Natural killer cell (primary cell): ENCODE results near the gene RWDD4. TPM values are rescaled to one million over a fixed set of nuclear protein-coding genes. Genes with fewer than 3 reads are reported as not detected.

Experiments used
- ATAC-seq, 3 donors: fragments of 150-1000 bp in 2 of 3; fragments of 200-7000 bp in 1 of 3; cut with Tn5 transposase; 1 replicate in 1 of 3; 2 replicates in 2 of 3; pipeline ENCODE4 v1.10.0; 2021; ENCODE audit warnings: mild to moderate bottlenecking in 2 of 3, moderate library complexity in 2 of 3
- DNase-seq, 2 donors: peaks; one replicate each; pipeline versions ENCODE4 v3.0.0 to v3.0.0-alpha.2; 2013 to 2021; ENCODE audit warnings: mixed read lengths in 1 of 2
- H3K27ac ChIP-seq: one replicate; pipeline ENCODE4 v1.5.1; 2013; ENCODE audit warnings: mild to moderate bottlenecking, low read length
- H3K27me3 ChIP-seq: one replicate; pipeline ENCODE4 v1.6.1; 2013; ENCODE audit warnings: low read length; ENCODE audit not compliant: control insufficient read depth, insufficient read depth
- H3K36me3 ChIP-seq: one replicate; pipeline ENCODE4 v1.6.1; 2013; ENCODE audit warnings: low read length; ENCODE audit not compliant: control insufficient read depth, insufficient read depth
- H3K4me1 ChIP-seq: one replicate; pipeline ENCODE4 v1.6.1; 2013; ENCODE audit warnings: low read length; ENCODE audit not compliant: control insufficient read depth, insufficient read depth
- H3K4me3 ChIP-seq: one replicate; pipeline ENCODE4 v1.5.1; 2013; ENCODE audit warnings: low read length
- H3K9me3 ChIP-seq: one replicate; pipeline ENCODE4 v1.6.1; 2013; ENCODE audit warnings: low read length; ENCODE audit not compliant: control insufficient read depth, insufficient read depth
- H3K27ac Mint-ChIP-seq, 2 donors: one replicate each; pipeline ENCODE4 v1.8.0; 2022; ENCODE audit warnings: mild to moderate bottlenecking in 2 of 2, mixed read lengths in 2 of 2, moderate library complexity in 1 of 2
- H3K27me3 Mint-ChIP-seq, 2 donors: one replicate each; pipeline ENCODE4 v1.8.0; 2022; ENCODE audit warnings: low read depth in 2 of 2, mixed read lengths in 2 of 2
- H3K36me3 Mint-ChIP-seq: one replicate; pipeline ENCODE4 v1.8.0; 2022; ENCODE audit warnings: mixed read lengths
- H3K4me1 Mint-ChIP-seq, 2 donors: one replicate each; pipeline ENCODE4 v1.8.0; 2022; ENCODE audit warnings: mixed read lengths in 2 of 2
- H3K4me3 Mint-ChIP-seq: one replicate; pipeline ENCODE4 v1.8.0; 2022; ENCODE audit warnings: mild to moderate bottlenecking, moderate library complexity, mixed read lengths
- H3K9me3 Mint-ChIP-seq, 2 donors: one replicate each; pipeline ENCODE4 v1.8.0; 2022; ENCODE audit warnings: mixed read lengths in 2 of 2
- WGBS: methylation state at CpG from one replicate; pipeline ENCODE4 v1.1.7; 2013; ENCODE audit warnings: missing lambda C conversion rate; ENCODE audit not compliant: insufficient coverage; 5-methylcytosine and 5-hydroxymethylcytosine counted together
- intact Hi-C: fragments of 100-400 bp; cut with micrococcal nuclease; formaldehyde crosslinking; loops from one replicate; pipeline ENCODE4 v1.14.2; 2022
- total RNA-seq, 4 donors: library from RNA; stranded (reverse); fragments of 120-200 nt in 1 of 4; gene quantifications; one replicate each; pipeline versions ENCODE4 v1.2.3 to v1.2.4, GENCODE V29; 2013 to 2022
- TF ChIP-seq, protein P1 (sequence below): fragments of 200-600 bp; IDR thresholded peaks from one replicate; pipeline ENCODE4 v1.8.0; 2022; ENCODE audit warnings: antibody characterized with exemption

Gene RWDD4
- total RNA-seq, 3 donors from 2014 or later (not counting 1 experiment from before 2014, with no cell fraction given) = 14.3 to 20.7 (median 17.6) TPM

DNA sequence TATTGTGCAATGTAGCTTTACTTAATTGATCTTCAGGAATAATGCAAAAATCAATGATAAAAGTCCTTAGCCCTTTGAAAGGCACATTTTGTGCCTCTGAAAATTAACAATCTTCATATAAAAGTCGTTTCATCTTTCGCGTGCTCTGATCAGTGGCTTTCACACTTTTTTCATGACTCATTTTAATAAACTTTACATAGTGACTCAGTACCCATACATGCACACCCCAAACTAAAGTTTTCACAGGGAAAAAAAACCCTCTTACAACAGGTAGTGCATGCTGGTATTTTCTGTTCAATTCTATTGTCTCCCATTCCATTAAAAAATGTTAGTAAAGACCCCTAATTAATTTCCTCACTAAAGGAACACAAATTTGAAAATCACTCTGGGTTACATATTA, 21.5 kb downstream of the RWDD4 start:
- no peaks in the 10 kb centered on the region for H3K4me1 ChIP-seq
- DNase-seq = no peak
- no peak overlapping the region for H3K4me3 Mint-ChIP-seq
- intact Hi-C loops = no loop called here
- peaks cover 0 to 4% of the 10 kb centered on the region in 2 donors for H3K4me1 Mint-ChIP-seq
- no peaks in the 10 kb centered on the region for H3K9me3 Mint-ChIP-seq
- TF ChIP-seq, protein P1, sequence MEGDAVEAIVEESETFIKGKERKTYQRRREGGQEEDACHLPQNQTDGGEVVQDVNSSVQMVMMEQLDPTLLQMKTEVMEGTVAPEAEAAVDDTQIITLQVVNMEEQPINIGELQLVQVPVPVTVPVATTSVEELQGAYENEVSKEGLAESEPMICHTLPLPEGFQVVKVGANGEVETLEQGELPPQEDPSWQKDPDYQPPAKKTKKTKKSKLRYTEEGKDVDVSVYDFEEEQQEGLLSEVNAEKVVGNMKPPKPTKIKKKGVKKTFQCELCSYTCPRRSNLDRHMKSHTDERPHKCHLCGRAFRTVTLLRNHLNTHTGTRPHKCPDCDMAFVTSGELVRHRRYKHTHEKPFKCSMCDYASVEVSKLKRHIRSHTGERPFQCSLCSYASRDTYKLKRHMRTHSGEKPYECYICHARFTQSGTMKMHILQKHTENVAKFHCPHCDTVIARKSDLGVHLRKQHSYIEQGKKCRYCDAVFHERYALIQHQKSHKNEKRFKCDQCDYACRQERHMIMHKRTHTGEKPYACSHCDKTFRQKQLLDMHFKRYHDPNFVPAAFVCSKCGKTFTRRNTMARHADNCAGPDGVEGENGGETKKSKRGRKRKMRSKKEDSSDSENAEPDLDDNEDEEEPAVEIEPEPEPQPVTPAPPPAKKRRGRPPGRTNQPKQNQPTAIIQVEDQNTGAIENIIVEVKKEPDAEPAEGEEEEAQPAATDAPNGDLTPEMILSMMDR = no peak
- no peak overlapping the region for H3K4me3 ChIP-seq
- ATAC-seq = no peak
- no peak overlapping the region for H3K27ac ChIP-seq
- no peaks in the 10 kb centered on the region for H3K27me3 Mint-ChIP-seq
- peaks cover 4% of the 10 kb centered on the region for H3K36me3 ChIP-seq
- no peaks in the 10 kb centered on the region for H3K27me3 ChIP-seq
- H3K9me3 ChIP-seq = no peaks in the 10 kb centered on the region
- WGBS = 64% methylated on average over 3 of the region's 3 CpGs
- no peaks in the 10 kb centered on the region for H3K36me3 Mint-ChIP-seq
- H3K27ac Mint-ChIP-seq = no peak overlapping the region

DNA sequence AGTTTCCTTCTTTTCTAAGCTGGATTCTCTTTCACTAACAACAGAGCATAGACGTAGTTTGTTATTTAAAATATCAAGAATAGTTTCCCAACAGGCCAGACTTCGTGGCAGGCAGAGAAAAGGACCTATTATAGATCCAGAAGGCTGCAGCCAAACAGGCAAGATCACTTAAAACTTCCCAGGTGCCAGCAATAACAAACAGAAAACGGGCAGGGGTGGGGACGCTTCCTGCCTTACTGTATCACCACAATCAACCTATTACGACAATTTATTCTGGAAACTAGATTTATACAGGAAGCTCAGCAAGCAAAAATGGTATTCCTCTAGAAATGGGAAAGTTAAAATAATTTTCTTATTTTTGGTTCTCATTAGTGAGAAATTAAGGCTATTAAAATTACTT, 22.1 kb downstream of the RWDD4 start:
- no peak overlapping the region for H3K27ac Mint-ChIP-seq
- H3K9me3 Mint-ChIP-seq = no peaks in the 10 kb centered on the region
- WGBS = 81% methylated on average over 4 of the region's 5 CpGs
- H3K4me1 Mint-ChIP-seq = peaks cover 0 to 4% of the 10 kb centered on the region in 2 donors
- H3K27me3 ChIP-seq = no peaks in the 10 kb centered on the region
- intact Hi-C loops = no loop called here
- ATAC-seq = no peak
- no peak overlapping the region for H3K4me3 Mint-ChIP-seq
- no peaks in the 10 kb centered on the region for H3K9me3 ChIP-seq
- DNase-seq = no peak
- H3K4me3 ChIP-seq = no peak overlapping the region
- TF ChIP-seq, protein P1 = no peak
- H3K27me3 Mint-ChIP-seq = no peaks in the 10 kb centered on the region
- no peaks in the 10 kb centered on the region for H3K4me1 ChIP-seq
- H3K36me3 ChIP-seq = peaks cover 4% of the 10 kb centered on the region
- H3K36me3 Mint-ChIP-seq = no peaks in the 10 kb centered on the region
- no peak overlapping the region for H3K27ac ChIP-seq

DNA sequence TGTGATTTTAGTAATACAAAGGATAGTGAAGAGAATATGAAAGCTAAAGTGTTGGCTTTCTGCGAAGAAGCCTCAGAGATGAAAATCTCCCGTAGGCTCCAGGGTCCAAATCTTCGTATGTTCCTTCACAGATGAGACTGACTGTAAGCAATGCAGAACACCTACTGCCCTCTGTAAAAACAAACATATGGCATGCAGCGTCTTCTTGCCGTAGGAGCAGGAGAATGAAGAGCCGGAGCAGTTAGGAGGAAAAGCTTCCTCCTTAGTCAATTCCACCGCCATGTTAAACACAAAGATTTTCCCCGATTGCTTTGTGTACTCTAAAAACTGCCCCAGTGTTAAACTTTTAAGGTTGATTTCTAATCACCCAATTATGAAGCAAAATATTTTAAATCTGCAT, 22.5 kb downstream of the RWDD4 start:
- intact Hi-C loops = no loop called here
- no peak overlapping the region for H3K27ac Mint-ChIP-seq
- no peaks in the 10 kb centered on the region for H3K27me3 Mint-ChIP-seq

DNA sequence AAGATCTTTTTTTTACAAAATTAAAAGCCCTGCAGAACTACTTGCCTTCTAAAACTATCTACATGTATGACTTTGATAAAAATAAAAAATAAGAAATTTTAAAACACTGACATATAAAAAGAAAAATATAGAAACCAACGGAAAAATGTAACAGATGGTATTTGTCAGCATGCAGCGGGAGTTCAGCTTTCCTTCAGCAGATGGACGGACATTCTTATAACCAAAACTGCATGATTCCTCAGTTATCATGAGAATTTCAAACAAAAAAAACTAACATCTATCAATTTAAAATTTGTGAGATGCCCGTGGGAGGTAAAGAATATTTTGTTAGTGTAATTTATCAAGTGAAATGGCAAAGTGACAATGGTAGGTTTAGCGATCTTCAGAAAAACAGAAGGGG, 23.2 kb downstream of the RWDD4 start:
- Histone ChIP-seq H3K27ac (no peak overlapping the region), H3K27me3 (no peaks in the 10 kb centered on the region), H3K4me1 (no peaks in the 10 kb centered on the region), H3K4me3 (no peak overlapping the region), H3K36me3 (no peaks in the 10 kb centered on the region), H3K9me3 (no peaks in the 10 kb centered on the region)
- Mint-ChIP-seq H3K27ac (no peak overlapping the region), H3K9me3 (no peaks in the 10 kb centered on the region), H3K36me3 (no peaks in the 10 kb centered on the region), H3K4me3 (no peak overlapping the region), H3K27me3 (no peaks in the 10 kb centered on the region), H3K4me1 (peaks cover 0 to 4% of the 10 kb centered on the region in 2 donors)
- DNase-seq (no peak), ATAC-seq (no peak)
- 90% methylated on average over 5 of the region's 5 CpGs for WGBS
- TF ChIP-seq, protein P1 = no peak
- intact Hi-C loops = no loop called here

More for the DNA sequence above, 22.5 kb downstream of the RWDD4 start:
- TF ChIP-seq, protein P1 = no peak
- Mint-ChIP-seq H3K36me3 (no peaks in the 10 kb centered on the region), H3K9me3 (no peaks in the 10 kb centered on the region), H3K4me1 (peaks cover 0 to 4% of the 10 kb centered on the region in 2 donors), H3K4me3 (no peak overlapping the region)
- Histone ChIP-seq H3K27me3 (no peaks in the 10 kb centered on the region), H3K36me3 (peaks cover 3% of the 10 kb centered on the region), H3K9me3 (no peaks in the 10 kb centered on the region), H3K27ac (no peak overlapping the region), H3K4me3 (no peak overlapping the region), H3K4me1 (no peaks in the 10 kb centered on the region)
- DNase-seq (no peak), ATAC-seq (no peak)
- 98% methylated on average over 8 of the region's 8 CpGs for WGBS
